ENCODE measurements around the gene ARAP1.

GRCh38 chr11:72709478-72710238, 42.5 kb downstream of the ARAP1 start:
- TF ChIP-seq, protein P1, sequence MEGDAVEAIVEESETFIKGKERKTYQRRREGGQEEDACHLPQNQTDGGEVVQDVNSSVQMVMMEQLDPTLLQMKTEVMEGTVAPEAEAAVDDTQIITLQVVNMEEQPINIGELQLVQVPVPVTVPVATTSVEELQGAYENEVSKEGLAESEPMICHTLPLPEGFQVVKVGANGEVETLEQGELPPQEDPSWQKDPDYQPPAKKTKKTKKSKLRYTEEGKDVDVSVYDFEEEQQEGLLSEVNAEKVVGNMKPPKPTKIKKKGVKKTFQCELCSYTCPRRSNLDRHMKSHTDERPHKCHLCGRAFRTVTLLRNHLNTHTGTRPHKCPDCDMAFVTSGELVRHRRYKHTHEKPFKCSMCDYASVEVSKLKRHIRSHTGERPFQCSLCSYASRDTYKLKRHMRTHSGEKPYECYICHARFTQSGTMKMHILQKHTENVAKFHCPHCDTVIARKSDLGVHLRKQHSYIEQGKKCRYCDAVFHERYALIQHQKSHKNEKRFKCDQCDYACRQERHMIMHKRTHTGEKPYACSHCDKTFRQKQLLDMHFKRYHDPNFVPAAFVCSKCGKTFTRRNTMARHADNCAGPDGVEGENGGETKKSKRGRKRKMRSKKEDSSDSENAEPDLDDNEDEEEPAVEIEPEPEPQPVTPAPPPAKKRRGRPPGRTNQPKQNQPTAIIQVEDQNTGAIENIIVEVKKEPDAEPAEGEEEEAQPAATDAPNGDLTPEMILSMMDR (conservative IDR thresholded peaks at IDR 0.05; ENCODE audit: low read depth, low read length): no peak
- no peak for TF ChIP-seq EZH2 (IDR thresholded peaks at IDR 0.05; ENCODE audit: borderline replicate concordance, low read depth, low read length, poor library complexity, severe bottlenecking)

Data from A673 (cell line).